ENCODE data around the gene RASGRP1.
A peak's percentile ranks its signal among the peaks of the same experiment; 100 is the strongest.

Gene RASGRP1

GRCh38 chr15:38565287-38565670, 665 bp upstream of the RASGRP1 start:
- DNase-seq (ENCODE audit: low read depth): no peak

GRCh38 chr15:38563723-38564519, 693 bp downstream of the RASGRP1 start:
- DNase-seq (ENCODE audit: low read depth): peak; percentile 72

GRCh38 chr15:38562278-38562677, 2.3 kb downstream of the RASGRP1 start:
- DNase-seq (ENCODE audit: low read depth): no peak

GRCh38 chr15:38560456-38560926, 4.1 kb downstream of the RASGRP1 start:
- no peak for DNase-seq (ENCODE audit: low read depth)

GRCh38 chr15:38559636-38560307, 4.8 kb downstream of the RASGRP1 start:
- no peak for DNase-seq (ENCODE audit: low read depth)

- no peak for DNase-seq (ENCODE audit: low read depth)
Measured at GRCh38 chr15:38559131-38559530, 5.5 kb downstream of the RASGRP1 start.

GRCh38 chr15:38558372-38559059, 6.1 kb downstream of the RASGRP1 start:
- DNase-seq (ENCODE audit: low read depth): no peak

- no peak for DNase-seq (ENCODE audit: low read depth)
Measured at GRCh38 chr15:38557921-38558320, 6.7 kb downstream of the RASGRP1 start.

- DNase-seq (ENCODE audit: low read depth): no peak
Measured at GRCh38 chr15:38555686-38556334, 8.8 kb downstream of the RASGRP1 start.

- peak; percentile 37 for DNase-seq (ENCODE audit: low read depth)
Measured at GRCh38 chr15:38554354-38554753, 10.3 kb downstream of the RASGRP1 start.

- DNase-seq (ENCODE audit: low read depth): no peak
Measured at GRCh38 chr15:38553071-38553470, 11.5 kb downstream of the RASGRP1 start.

GRCh38 chr15:38551720-38552648, 12.6 kb downstream of the RASGRP1 start:
- DNase-seq (ENCODE audit: low read depth): no peak

GRCh38 chr15:38549222-38549621, 15.4 kb downstream of the RASGRP1 start:
- no peak for DNase-seq (ENCODE audit: low read depth)

GRCh38 chr15:38547255-38547997, 17.2 kb downstream of the RASGRP1 start:
- no peak for DNase-seq (ENCODE audit: low read depth)

GRCh38 chr15:38545179-38545578, 19.4 kb downstream of the RASGRP1 start:
- DNase-seq (ENCODE audit: low read depth): no peak

GRCh38 chr15:38541026-38541425, 23.6 kb downstream of the RASGRP1 start:
- no peak for DNase-seq (ENCODE audit: low read depth)

GRCh38 chr15:38540510-38540909, 24.1 kb downstream of the RASGRP1 start:
- DNase-seq (ENCODE audit: low read depth): no peak

GRCh38 chr15:38539008-38539343, 25.6 kb downstream of the RASGRP1 start:
- no peak for DNase-seq (ENCODE audit: low read depth)

GRCh38 chr15:38538328-38539007, 26.1 kb downstream of the RASGRP1 start:
- no peak for DNase-seq (ENCODE audit: low read depth)

GRCh38 chr15:38536201-38536676, 28.4 kb downstream of the RASGRP1 start:
- no peak for DNase-seq (ENCODE audit: low read depth)
